Cardiac muscle cell (in vitro differentiated cells and primary cell): ENCODE data around the gene CLCN2. TPM values are rescaled to one million over a fixed set of nuclear protein-coding genes. Genes with fewer than 3 reads are reported as not detected.
A peak's percentile ranks its signal among the peaks of the same experiment; 100 is the strongest.

Experiments used
- DNase-seq, 2 donors: peaks; one replicate each; pipeline versions ENCODE4 v3.0.0 to v3.0.0-alpha.2; 2010 to 2017; ENCODE audit warnings: low read depth in 1 of 2, low spot score in 1 of 2
- H3K27ac ChIP-seq: fragments of 200-600 bp; sonication (generic); 2 replicates; pipeline ENCODE4 v1.5.1; 2016
- H3K27me3 ChIP-seq: fragments of 200-600 bp; sonication (generic); 2 replicates; pipeline ENCODE4 v1.6.0; 2016; ENCODE audit warnings: control low read depth
- H3K36me3 ChIP-seq: fragments of 200-600 bp; sonication (generic); 2 replicates; pipeline ENCODE4 v1.5.1; 2016; ENCODE audit warnings: control low read depth
- H3K4me1 ChIP-seq: fragments of 200-600 bp; sonication (generic); 2 replicates; pipeline ENCODE4 v1.8.1; 2017; ENCODE audit warnings: low read depth, mild to moderate bottlenecking, mixed run types
- H3K4me3 ChIP-seq: fragments of 200-600 bp; sonication (generic); 2 replicates; pipeline ENCODE4 v1.5.1; 2016; ENCODE audit warnings: mild to moderate bottlenecking
- H3K9me3 ChIP-seq: fragments of 200-600 bp; sonication (generic); 2 replicates; pipeline ENCODE4 v1.5.1; 2017; ENCODE audit warnings: low read depth, mild to moderate bottlenecking, control low read depth
- CTCF ChIP-seq: IDR thresholded peaks from 2 replicates; pipeline ENCODE4 v1.5.1; 2012; ENCODE audit warnings: low read depth, mild to moderate bottlenecking, low read length
- polyA plus RNA-seq: library from polyadenylated mRNA; unstranded; fragments of >200 nt; fragmentation: Nextera tagmentation; extraction: Ambion mirVana; gene quantifications from 2 replicates; pipeline ENCODE4 v1.2.1, GENCODE V29; 2016
- total RNA-seq: library from RNA; depleted of rRNA; stranded (reverse); fragments of >200 nt; gene quantifications from 2 replicates; pipeline ENCODE4 v1.2.3, GENCODE V29; 2016

The CLCN2 gene
- total and polyA plus RNA-seq, 2 experiments from 2014 or later: 12.3 to 18.4 TPM

GRCh38 chr3:184317201-184317600 is 44.2 kb downstream of the CLCN2 start:
- H3K4me1 ChIP-seq: peaks cover 13% of the 10 kb centered on the region
- no peak for TF ChIP-seq CTCF
- no peak overlapping the region for H3K4me3 ChIP-seq
- H3K9me3 ChIP-seq: no peaks in the 10 kb centered on the region
- no peak overlapping the region for H3K27ac ChIP-seq
- no peaks in the 10 kb centered on the region for H3K27me3 ChIP-seq
- DNase-seq: no peak
- H3K36me3 ChIP-seq: peaks cover 21% of the 10 kb centered on the region

GRCh38 chr3:184316792-184317191 is 44.6 kb downstream of the CLCN2 start:
- DNase-seq: no peak
- Histone ChIP-seq H3K9me3 (no peaks in the 10 kb centered on the region), H3K27me3 (no peaks in the 10 kb centered on the region), H3K27ac (no peak overlapping the region), H3K4me3 (no peak overlapping the region), H3K4me1 (peaks cover 13% of the 10 kb centered on the region), H3K36me3 (peaks cover 17% of the 10 kb centered on the region)
- no peak for TF ChIP-seq CTCF

GRCh38 chr3:184315871-184316661 is 45.3 kb downstream of the CLCN2 start:
- Histone ChIP-seq H3K27ac (peak overlapping the region; percentile 96), H3K36me3 (peaks cover 10% of the 10 kb centered on the region), H3K27me3 (no peaks in the 10 kb centered on the region), H3K4me3 (peak overlapping the region; percentile 95), H3K9me3 (no peaks in the 10 kb centered on the region), H3K4me1 (peaks cover 13% of the 10 kb centered on the region)
- DNase-seq: no peak
- no peak for TF ChIP-seq CTCF

- H3K4me1 ChIP-seq: peaks cover 13% of the 10 kb centered on the region
- no peaks in the 10 kb centered on the region for H3K9me3 ChIP-seq
- no peak for DNase-seq
- peak overlapping the region; percentile 95 for H3K4me3 ChIP-seq
- H3K27ac ChIP-seq: peak overlapping the region; percentile 96
- no peaks in the 10 kb centered on the region for H3K27me3 ChIP-seq
- H3K36me3 ChIP-seq: peaks cover 4% of the 10 kb centered on the region
- TF ChIP-seq CTCF: no peak
These were observed 45.9 kb downstream of the CLCN2 start for GRCh38 chr3:184315543-184315867.

- DNase-seq: peak; percentile 78 to 92
- Histone ChIP-seq H3K27me3 (no peaks in the 10 kb centered on the region), H3K27ac (peak overlapping the region; percentile 96), H3K9me3 (no peaks in the 10 kb centered on the region), H3K36me3 (peaks cover 4% of the 10 kb centered on the region), H3K4me1 (peaks cover 13% of the 10 kb centered on the region), H3K4me3 (peak overlapping the region; percentile 95)
- TF ChIP-seq CTCF: no peak
These were observed 46.5 kb downstream of the CLCN2 start for GRCh38 chr3:184314700-184315542.
